ENCODE data around the gene EFHD1.
"Not testable (repeated sequence)": the region's sequence is repeated elsewhere in the genome, so short reads cannot be mapped to it uniquely, and the experiment has no call there.

Gene EFHD1

GRCh38 chr2:232652505-232652851 lies 19.1 kb downstream of the EFHD1 start:
- DNase-seq (ENCODE audit: low spot score): no peak

- no peak for DNase-seq (ENCODE audit: low spot score)
These were observed 20.0 kb downstream of the EFHD1 start for GRCh38 chr2:232653441-232653840.

GRCh38 chr2:232655392-232655791 lies 22.0 kb downstream of the EFHD1 start:
- no peak for DNase-seq (ENCODE audit: low spot score)

GRCh38 chr2:232658217-232658785 lies 24.9 kb downstream of the EFHD1 start:
- DNase-seq (ENCODE audit: low spot score): no peak

- no peak for DNase-seq (ENCODE audit: low spot score)
These were observed 26.0 kb downstream of the EFHD1 start for GRCh38 chr2:232659359-232659758.

GRCh38 chr2:232662486-232663260 lies 29.3 kb downstream of the EFHD1 start:
- DNase-seq (ENCODE audit: low spot score): no peak

GRCh38 chr2:232666051-232666805 lies 32.8 kb downstream of the EFHD1 start:
- no peak for DNase-seq (ENCODE audit: low spot score)

- DNase-seq (ENCODE audit: low spot score): no peak
These were observed 34.7 kb downstream of the EFHD1 start for GRCh38 chr2:232667989-232668583.

- DNase-seq (ENCODE audit: low spot score): no peak
These were observed 35.5 kb downstream of the EFHD1 start for GRCh38 chr2:232668805-232669444.

GRCh38 chr2:232672588-232672987 lies 39.2 kb downstream of the EFHD1 start:
- DNase-seq (ENCODE audit: low spot score): no peak

- DNase-seq (ENCODE audit: low spot score): no peak
These were observed 41.1 kb downstream of the EFHD1 start for GRCh38 chr2:232674491-232674890.

- no peak for DNase-seq (ENCODE audit: low spot score)
These were observed 42.0 kb downstream of the EFHD1 start for GRCh38 chr2:232675381-232675780.

- no peak for DNase-seq (ENCODE audit: low spot score)
These were observed 46.6 kb downstream of the EFHD1 start for GRCh38 chr2:232680006-232680405.

GRCh38 chr2:232681527-232681926 lies 48.1 kb downstream of the EFHD1 start:
- DNase-seq (ENCODE audit: low spot score): no peak

- DNase-seq (ENCODE audit: low spot score): no peak
These were observed 50.0 kb downstream of the EFHD1 start for GRCh38 chr2:232683368-232683767.

GRCh38 chr2:232685391-232685790 lies 52.0 kb downstream of the EFHD1 start:
- DNase-seq (ENCODE audit: low spot score): not testable (repeated sequence)

- no peak for DNase-seq (ENCODE audit: low spot score)
These were observed 54.2 kb downstream of the EFHD1 start for GRCh38 chr2:232687382-232688160.

GRCh38 chr2:232688201-232688600 lies 54.8 kb downstream of the EFHD1 start:
- no peak for DNase-seq (ENCODE audit: low spot score)

- DNase-seq (ENCODE audit: low spot score): no peak
These were observed 55.9 kb downstream of the EFHD1 start for GRCh38 chr2:232689152-232689910.

- not testable (repeated sequence) for DNase-seq (ENCODE audit: low spot score)
These were observed 57.7 kb downstream of the EFHD1 start for GRCh38 chr2:232691117-232691516.

GRCh38 chr2:232693344-232693743 lies 59.9 kb downstream of the EFHD1 start:
- no peak for DNase-seq (ENCODE audit: low spot score)

Data from kidney capillary endothelial cell (primary cell).